CD4-positive, alpha-beta T cell treated with Interleukin-4 for 4 hours (primary cell): Measurements from ENCODE around the gene NHSL1.

ENCODE experiments used
- DNase-seq: peaks from one replicate; pipeline ENCODE4 v3.0.0-alpha.2; 2020

The NHSL1 gene

GRCh38 chr6:138424004-138424904, 75.0 kb downstream of the NHSL1 start:
- no peak for DNase-seq

- DNase-seq = no peak
Measured at GRCh38 chr6:138422861-138423260, 76.4 kb downstream of the NHSL1 start.

- no peak for DNase-seq
Measured at GRCh38 chr6:138421608-138422007, 77.7 kb downstream of the NHSL1 start.

- DNase-seq = no peak
Measured at GRCh38 chr6:138421089-138421488, 78.2 kb downstream of the NHSL1 start.

GRCh38 chr6:138420356-138420755, 78.9 kb downstream of the NHSL1 start:
- no peak for DNase-seq

- DNase-seq = no peak
Measured at GRCh38 chr6:138419766-138420165, 79.5 kb downstream of the NHSL1 start.

- DNase-seq = no peak
Measured at GRCh38 chr6:138418118-138418742, 81.1 kb downstream of the NHSL1 start.

- DNase-seq = no peak
Measured at GRCh38 chr6:138417493-138418117, 81.7 kb downstream of the NHSL1 start.

- no peak for DNase-seq
Measured at GRCh38 chr6:138416206-138416605, 83.1 kb downstream of the NHSL1 start.

GRCh38 chr6:138415125-138415524, 84.2 kb downstream of the NHSL1 start:
- no peak for DNase-seq

GRCh38 chr6:138410972-138411880, 88.1 kb downstream of the NHSL1 start:
- DNase-seq = no peak

GRCh38 chr6:138410048-138410735, 89.1 kb downstream of the NHSL1 start:
- DNase-seq = no peak

- no peak for DNase-seq
Measured at GRCh38 chr6:138406443-138406842, 92.9 kb downstream of the NHSL1 start.

- no peak for DNase-seq
Measured at GRCh38 chr6:138405816-138406413, 93.4 kb downstream of the NHSL1 start.

- peak; percentile 25 for DNase-seq
Measured at GRCh38 chr6:138404666-138405337, 94.5 kb downstream of the NHSL1 start.

- DNase-seq = peak; percentile 93
Measured at GRCh38 chr6:138403801-138404665, 95.3 kb downstream of the NHSL1 start, which contains the start of gene HEBP2. Gene HEBP2, plus strand, starts transcription at chr6:138404223. Its CDS starts 273 bp downstream, at chr6:138404496.

GRCh38 chr6:138403324-138403800, 95.9 kb downstream of the NHSL1 start:
- DNase-seq = peak; percentile 4

- DNase-seq = no peak
Measured at GRCh38 chr6:138402838-138403187, 96.5 kb downstream of the NHSL1 start.

GRCh38 chr6:138401960-138402837, 97.1 kb downstream of the NHSL1 start:
- no peak for DNase-seq
